GM23338 (cell line): Measurements from ENCODE around the gene TOM1. TPM values are rescaled to one million over a fixed set of nuclear protein-coding genes. Genes with fewer than 3 reads are reported as not detected.
A peak's percentile ranks its signal among the peaks of the same experiment; 100 is the strongest.

Source experiments
- ATAC-seq: fragments of 200-7000 bp; cut with Tn5 transposase; 3 replicates; pipeline ENCODE4 v1.9.1; 2020
- DNase-seq: peaks from one replicate; pipeline ENCODE4 v3.0.0-alpha.2; 2015; ENCODE audit warnings: low spot score
- H2AFZ ChIP-seq: fragments of 200-600 bp; sonication (generic); 2 replicates; pipeline ENCODE4 v1.8.0; 2016; ENCODE audit warnings: antibody characterized with exemption, mild to moderate bottlenecking, moderate library complexity
- H3F3A ChIP-seq: fragments of 200-600 bp; sonication (generic); replicated peaks from 2 replicates; pipeline ENCODE4 v1.8.0; 2017; ENCODE audit warnings: antibody characterized with exemption, mixed run types, low read depth
- H3K27ac ChIP-seq: fragments of 200-600 bp; sonication (generic); 2 replicates; pipeline ENCODE4 v1.6.1; 2016; ENCODE audit warnings: low read depth
- H3K27me3 ChIP-seq: fragments of 200-600 bp; sonication (generic); 2 replicates; pipeline ENCODE4 v1.8.0; 2016; ENCODE audit warnings: mild to moderate bottlenecking, mixed run types, moderate library complexity; ENCODE audit not compliant: insufficient read depth
- H3K36me3 ChIP-seq: fragments of 200-600 bp; sonication (generic); 2 replicates; pipeline ENCODE4 v1.8.0; 2016; ENCODE audit warnings: mild to moderate bottlenecking; ENCODE audit not compliant: insufficient read depth
- H3K4me1 ChIP-seq: fragments of 200-600 bp; sonication (generic); 2 replicates; pipeline ENCODE4 v1.8.0; 2016; ENCODE audit warnings: mild to moderate bottlenecking, moderate library complexity; ENCODE audit not compliant: insufficient read depth
- H3K4me2 ChIP-seq: fragments of 200-600 bp; sonication (generic); 2 replicates; pipeline ENCODE4 v1.7.1; 2017; ENCODE audit warnings: mixed run types
- H3K4me3 ChIP-seq: fragments of 200-600 bp; sonication (generic); 2 replicates; pipeline ENCODE4 v1.6.1; 2016; ENCODE audit warnings: mixed run types
- H3K79me2 ChIP-seq: fragments of 200-600 bp; sonication (generic); replicated peaks from 2 replicates; pipeline ENCODE4 v1.8.0; 2017; ENCODE audit warnings: mild to moderate bottlenecking; ENCODE audit not compliant: insufficient read depth
- H3K9me2 ChIP-seq: fragments of 200-600 bp; sonication (generic); 2 replicates; pipeline ENCODE4 v1.8.0; 2017; ENCODE audit not compliant: insufficient read depth
- H4K20me1 ChIP-seq: fragments of 200-600 bp; sonication (generic); replicated peaks from 2 replicates; pipeline ENCODE4 v1.8.0; 2017; ENCODE audit warnings: mild to moderate bottlenecking; ENCODE audit not compliant: insufficient read depth
- H3K27ac Mint-ChIP-seq: 2 replicates; pipeline ENCODE4 v1.8.0; 2020; ENCODE audit warnings: inconsistent platforms, mild to moderate bottlenecking, moderate library complexity, mixed read lengths
- H3K27me3 Mint-ChIP-seq: 3 replicates; pipeline ENCODE4 v1.8.0; 2022; ENCODE audit warnings: low read depth, mild to moderate bottlenecking, moderate library complexity, mixed read lengths, inconsistent platforms; ENCODE audit not compliant: insufficient read depth, poor library complexity
- H3K36me3 Mint-ChIP-seq: 3 replicates; pipeline ENCODE4 v1.8.0; 2021; ENCODE audit warnings: low read depth, mild to moderate bottlenecking, inconsistent platforms, moderate library complexity, mixed read lengths
- H3K4me1 Mint-ChIP-seq: 3 replicates; pipeline ENCODE4 v1.8.0; 2020; ENCODE audit warnings: mild to moderate bottlenecking, inconsistent platforms, mixed read lengths
- H3K4me3 Mint-ChIP-seq: 3 replicates; pipeline ENCODE4 v1.8.0; 2021; ENCODE audit warnings: moderate library complexity, mild to moderate bottlenecking, inconsistent platforms, mixed read lengths
- H3K9me3 Mint-ChIP-seq: 3 replicates; pipeline ENCODE4 v1.8.0; 2020; ENCODE audit warnings: moderate library complexity, mild to moderate bottlenecking, inconsistent platforms, mixed read lengths
- CREB1 ChIP-seq: fragments of 250-450 bp; sonication (Bioruptor Pico); IDR thresholded peaks from 2 replicates; pipeline ENCODE4 v1.5.0; 2020; ENCODE audit warnings: low read depth, mild to moderate bottlenecking, moderate library complexity
- CTCF ChIP-seq, 2 experiments: fragments of 200-600 bp in 1 of 2; sonication (generic) in 1 of 2; conservative IDR thresholded peaks; 2 replicates each; pipeline versions ENCODE4 v1.5.1 to v1.6.1; 2016 to 2017; ENCODE audit warnings: antibody characterized with exemption in 2 of 2, low read depth in 2 of 2, mild to moderate bottlenecking in 2 of 2, moderate library complexity in 1 of 2
- ETS1 ChIP-seq: IDR thresholded peaks from 2 replicates; pipeline ENCODE4 v1.6.1; 2016; ENCODE audit warnings: antibody characterized with exemption
- EZH2 ChIP-seq: fragments of 200-600 bp; sonication (generic); IDR thresholded peaks from one replicate; pipeline ENCODE4 v1.8.0; 2017; ENCODE audit warnings: antibody characterized with exemption, mild to moderate bottlenecking, low read depth; ENCODE audit not compliant: unreplicated experiment
- EZH2phosphoT487 ChIP-seq: fragments of 200-600 bp; sonication (generic); IDR thresholded peaks from one replicate; pipeline ENCODE4 v1.8.1; 2018; ENCODE audit warnings: antibody characterized with exemption; ENCODE audit not compliant: unreplicated experiment
- JUNB ChIP-seq: IDR thresholded peaks from one replicate; pipeline ENCODE4 v1.6.1; 2016; ENCODE audit warnings: antibody characterized with exemption; ENCODE audit not compliant: unreplicated experiment
- NANOG ChIP-seq: IDR thresholded peaks from 2 replicates; pipeline ENCODE4 v1.6.1; 2016; ENCODE audit warnings: antibody characterized with exemption, borderline replicate concordance
- POLR2AphosphoS5 ChIP-seq: IDR thresholded peaks from 2 replicates; pipeline ENCODE4 v1.6.1; 2016; ENCODE audit warnings: antibody characterized with exemption, low read depth
- STAT1 ChIP-seq: IDR thresholded peaks from one replicate; pipeline ENCODE4 v1.6.1; 2016; ENCODE audit warnings: antibody characterized with exemption; ENCODE audit not compliant: unreplicated experiment
- ZNF114 ChIP-seq: fragments of 250-450 bp; sonication (Bioruptor Pico); IDR thresholded peaks from 2 replicates; pipeline ENCODE4 v1.5.0; 2020; ENCODE audit warnings: mild to moderate bottlenecking, moderate library complexity
- ZNF331 ChIP-seq: fragments of 250-450 bp; sonication (Bioruptor Pico); IDR thresholded peaks from 2 replicates; pipeline ENCODE4 v1.5.0; 2020; ENCODE audit warnings: low read depth, mild to moderate bottlenecking, moderate library complexity
- polyA plus RNA-seq: library from polyadenylated mRNA; unstranded; fragments of >200 nt; fragmentation: Nextera tagmentation; extraction: Ambion mirVana; gene quantifications from 2 replicates; pipeline ENCODE4 v1.2.1, GENCODE V29; 2016
- total RNA-seq: library from RNA; depleted of rRNA; stranded (reverse); fragments of >200 nt; shearing (Covaris generic); gene quantifications from 2 replicates; pipeline ENCODE4 v1.2.3, GENCODE V29; 2014
- TF ChIP-seq, protein P1 (sequence below): IDR thresholded peaks from one replicate; pipeline ENCODE4 v1.6.1; 2018; ENCODE audit warnings: antibody characterized with exemption; ENCODE audit not compliant: unreplicated experiment
- TF ChIP-seq, protein P2 (sequence below): fragments of 250-450 bp; sonication (Bioruptor Pico); IDR thresholded peaks from 2 replicates; pipeline ENCODE4 v1.5.0; 2020; ENCODE audit warnings: mild to moderate bottlenecking, moderate library complexity

Gene TOM1
- total and polyA plus RNA-seq, 2 experiments from 2014 or later = 10.9 to 17.8 TPM

GRCh38 chr22:35314161-35314942 is 14.7 kb downstream of the TOM1 start:
- H3K27ac Mint-ChIP-seq = no peak overlapping the region
- Histone ChIP-seq H2AFZ (no peak overlapping the region), H3F3A (no peaks in the 10 kb centered on the region), H3K79me2 (no peaks in the 10 kb centered on the region), H3K4me3 (no peak overlapping the region), H3K27ac (no peak overlapping the region), H3K4me2 (no peak overlapping the region), H3K9me2 (no peaks in the 10 kb centered on the region), H3K4me1 (peaks cover 4% of the 10 kb centered on the region; the same call in 1 of the 2 replicates), H4K20me1 (no peaks in the 10 kb centered on the region; the same call in none of the 2 replicates), H3K27me3 (no peaks in the 10 kb centered on the region), H3K36me3 (no peaks in the 10 kb centered on the region)
- no peak overlapping the region for H3K4me3 Mint-ChIP-seq
- H3K36me3 Mint-ChIP-seq = peaks cover 4% of the 10 kb centered on the region; the same call in 1 of the 3 replicates
- no peak for TF ChIP-seq ZNF114
- TF ChIP-seq STAT1 = no peak
- TF ChIP-seq CREB1 (CRISPR knock-in tag) = no peak
- TF ChIP-seq EZH2phosphoT487 = no peak
- TF ChIP-seq, protein P1, sequence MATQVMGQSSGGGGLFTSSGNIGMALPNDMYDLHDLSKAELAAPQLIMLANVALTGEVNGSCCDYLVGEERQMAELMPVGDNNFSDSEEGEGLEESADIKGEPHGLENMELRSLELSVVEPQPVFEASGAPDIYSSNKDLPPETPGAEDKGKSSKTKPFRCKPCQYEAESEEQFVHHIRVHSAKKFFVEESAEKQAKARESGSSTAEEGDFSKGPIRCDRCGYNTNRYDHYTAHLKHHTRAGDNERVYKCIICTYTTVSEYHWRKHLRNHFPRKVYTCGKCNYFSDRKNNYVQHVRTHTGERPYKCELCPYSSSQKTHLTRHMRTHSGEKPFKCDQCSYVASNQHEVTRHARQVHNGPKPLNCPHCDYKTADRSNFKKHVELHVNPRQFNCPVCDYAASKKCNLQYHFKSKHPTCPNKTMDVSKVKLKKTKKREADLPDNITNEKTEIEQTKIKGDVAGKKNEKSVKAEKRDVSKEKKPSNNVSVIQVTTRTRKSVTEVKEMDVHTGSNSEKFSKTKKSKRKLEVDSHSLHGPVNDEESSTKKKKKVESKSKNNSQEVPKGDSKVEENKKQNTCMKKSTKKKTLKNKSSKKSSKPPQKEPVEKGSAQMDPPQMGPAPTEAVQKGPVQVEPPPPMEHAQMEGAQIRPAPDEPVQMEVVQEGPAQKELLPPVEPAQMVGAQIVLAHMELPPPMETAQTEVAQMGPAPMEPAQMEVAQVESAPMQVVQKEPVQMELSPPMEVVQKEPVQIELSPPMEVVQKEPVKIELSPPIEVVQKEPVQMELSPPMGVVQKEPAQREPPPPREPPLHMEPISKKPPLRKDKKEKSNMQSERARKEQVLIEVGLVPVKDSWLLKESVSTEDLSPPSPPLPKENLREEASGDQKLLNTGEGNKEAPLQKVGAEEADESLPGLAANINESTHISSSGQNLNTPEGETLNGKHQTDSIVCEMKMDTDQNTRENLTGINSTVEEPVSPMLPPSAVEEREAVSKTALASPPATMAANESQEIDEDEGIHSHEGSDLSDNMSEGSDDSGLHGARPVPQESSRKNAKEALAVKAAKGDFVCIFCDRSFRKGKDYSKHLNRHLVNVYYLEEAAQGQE = no peak
- no peak for TF ChIP-seq POLR2AphosphoS5
- TF ChIP-seq JUNB = no peak
- TF ChIP-seq CTCF (conservative IDR thresholded peaks at IDR 0.05; ENCODE audit: low read depth in 2 of 2) = no peak
- TF ChIP-seq, protein P2, sequence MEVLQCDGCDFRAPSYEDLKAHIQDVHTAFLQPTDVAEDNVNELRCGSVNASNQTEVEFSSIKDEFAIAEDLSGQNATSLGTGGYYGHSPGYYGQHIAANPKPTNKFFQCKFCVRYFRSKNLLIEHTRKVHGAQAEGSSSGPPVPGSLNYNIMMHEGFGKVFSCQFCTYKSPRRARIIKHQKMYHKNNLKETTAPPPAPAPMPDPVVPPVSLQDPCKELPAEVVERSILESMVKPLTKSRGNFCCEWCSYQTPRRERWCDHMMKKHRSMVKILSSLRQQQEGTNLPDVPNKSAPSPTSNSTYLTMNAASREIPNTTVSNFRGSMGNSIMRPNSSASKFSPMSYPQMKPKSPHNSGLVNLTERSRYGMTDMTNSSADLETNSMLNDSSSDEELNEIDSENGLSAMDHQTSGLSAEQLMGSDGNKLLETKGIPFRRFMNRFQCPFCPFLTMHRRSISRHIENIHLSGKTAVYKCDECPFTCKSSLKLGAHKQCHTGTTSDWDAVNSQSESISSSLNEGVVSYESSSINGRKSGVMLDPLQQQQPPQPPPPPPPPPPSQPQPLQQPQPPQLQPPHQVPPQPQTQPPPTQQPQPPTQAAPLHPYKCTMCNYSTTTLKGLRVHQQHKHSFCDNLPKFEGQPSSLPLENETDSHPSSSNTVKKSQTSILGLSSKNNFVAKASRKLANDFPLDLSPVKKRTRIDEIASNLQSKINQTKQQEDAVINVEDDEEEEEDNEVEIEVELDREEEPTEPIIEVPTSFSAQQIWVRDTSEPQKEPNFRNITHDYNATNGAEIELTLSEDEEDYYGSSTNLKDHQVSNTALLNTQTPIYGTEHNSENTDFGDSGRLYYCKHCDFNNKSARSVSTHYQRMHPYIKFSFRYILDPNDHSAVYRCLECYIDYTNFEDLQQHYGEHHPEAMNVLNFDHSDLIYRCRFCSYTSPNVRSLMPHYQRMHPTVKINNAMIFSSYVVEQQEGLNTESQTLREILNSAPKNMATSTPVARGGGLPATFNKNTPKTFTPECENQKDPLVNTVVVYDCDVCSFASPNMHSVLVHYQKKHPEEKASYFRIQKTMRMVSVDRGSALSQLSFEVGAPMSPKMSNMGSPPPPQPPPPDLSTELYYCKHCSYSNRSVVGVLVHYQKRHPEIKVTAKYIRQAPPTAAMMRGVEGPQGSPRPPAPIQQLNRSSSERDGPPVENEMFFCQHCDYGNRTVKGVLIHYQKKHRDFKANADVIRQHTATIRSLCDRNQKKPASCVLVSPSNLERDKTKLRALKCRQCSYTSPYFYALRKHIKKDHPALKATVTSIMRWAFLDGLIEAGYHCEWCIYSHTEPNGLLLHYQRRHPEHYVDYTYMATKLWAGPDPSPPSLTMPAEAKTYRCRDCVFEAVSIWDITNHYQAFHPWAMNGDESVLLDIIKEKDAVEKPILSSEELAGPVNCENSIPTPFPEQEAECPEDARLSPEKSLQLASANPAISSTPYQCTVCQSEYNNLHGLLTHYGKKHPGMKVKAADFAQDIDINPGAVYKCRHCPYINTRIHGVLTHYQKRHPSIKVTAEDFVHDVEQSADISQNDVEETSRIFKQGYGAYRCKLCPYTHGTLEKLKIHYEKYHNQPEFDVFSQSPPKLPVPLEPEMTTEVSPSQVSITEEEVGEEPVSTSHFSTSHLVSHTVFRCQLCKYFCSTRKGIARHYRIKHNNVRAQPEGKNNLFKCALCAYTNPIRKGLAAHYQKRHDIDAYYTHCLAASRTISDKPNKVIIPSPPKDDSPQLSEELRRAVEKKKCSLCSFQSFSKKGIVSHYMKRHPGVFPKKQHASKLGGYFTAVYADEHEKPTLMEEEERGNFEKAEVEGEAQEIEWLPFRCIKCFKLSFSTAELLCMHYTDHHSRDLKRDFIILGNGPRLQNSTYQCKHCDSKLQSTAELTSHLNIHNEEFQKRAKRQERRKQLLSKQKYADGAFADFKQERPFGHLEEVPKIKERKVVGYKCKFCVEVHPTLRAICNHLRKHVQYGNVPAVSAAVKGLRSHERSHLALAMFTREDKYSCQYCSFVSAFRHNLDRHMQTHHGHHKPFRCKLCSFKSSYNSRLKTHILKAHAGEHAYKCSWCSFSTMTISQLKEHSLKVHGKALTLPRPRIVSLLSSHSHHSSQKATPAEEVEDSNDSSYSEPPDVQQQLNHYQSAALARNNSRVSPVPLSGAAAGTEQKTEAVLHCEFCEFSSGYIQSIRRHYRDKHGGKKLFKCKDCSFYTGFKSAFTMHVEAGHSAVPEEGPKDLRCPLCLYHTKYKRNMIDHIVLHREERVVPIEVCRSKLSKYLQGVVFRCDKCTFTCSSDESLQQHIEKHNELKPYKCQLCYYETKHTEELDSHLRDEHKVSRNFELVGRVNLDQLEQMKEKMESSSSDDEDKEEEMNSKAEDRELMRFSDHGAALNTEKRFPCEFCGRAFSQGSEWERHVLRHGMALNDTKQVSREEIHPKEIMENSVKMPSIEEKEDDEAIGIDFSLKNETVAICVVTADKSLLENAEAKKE (CRISPR knock-in tag) = no peak
- TF ChIP-seq ZNF331 (CRISPR knock-in tag) = no peak
- TF ChIP-seq ETS1 = no peak
- no peak for TF ChIP-seq NANOG
- no peak for TF ChIP-seq EZH2
- ATAC-seq (peak; percentile 85), DNase-seq (peak; percentile 51)
- peaks cover 9% of the 10 kb centered on the region for H3K27me3 Mint-ChIP-seq
- no peaks in the 10 kb centered on the region for H3K9me3 Mint-ChIP-seq
- H3K4me1 Mint-ChIP-seq = peaks cover 25% of the 10 kb centered on the region
